ENCODE measurements around the gene FOXA3. TPM values are rescaled to one million over a fixed set of nuclear protein-coding genes. Genes with fewer than 3 reads are reported as not detected.
"Not testable (repeated sequence)": the region's sequence is repeated elsewhere in the genome, so short reads cannot be mapped to it uniquely, and the experiment has no call there.

Gene FOXA3
- total RNA-seq, 1 donor from 2014 or later, result 31.6 TPM

DNA sequence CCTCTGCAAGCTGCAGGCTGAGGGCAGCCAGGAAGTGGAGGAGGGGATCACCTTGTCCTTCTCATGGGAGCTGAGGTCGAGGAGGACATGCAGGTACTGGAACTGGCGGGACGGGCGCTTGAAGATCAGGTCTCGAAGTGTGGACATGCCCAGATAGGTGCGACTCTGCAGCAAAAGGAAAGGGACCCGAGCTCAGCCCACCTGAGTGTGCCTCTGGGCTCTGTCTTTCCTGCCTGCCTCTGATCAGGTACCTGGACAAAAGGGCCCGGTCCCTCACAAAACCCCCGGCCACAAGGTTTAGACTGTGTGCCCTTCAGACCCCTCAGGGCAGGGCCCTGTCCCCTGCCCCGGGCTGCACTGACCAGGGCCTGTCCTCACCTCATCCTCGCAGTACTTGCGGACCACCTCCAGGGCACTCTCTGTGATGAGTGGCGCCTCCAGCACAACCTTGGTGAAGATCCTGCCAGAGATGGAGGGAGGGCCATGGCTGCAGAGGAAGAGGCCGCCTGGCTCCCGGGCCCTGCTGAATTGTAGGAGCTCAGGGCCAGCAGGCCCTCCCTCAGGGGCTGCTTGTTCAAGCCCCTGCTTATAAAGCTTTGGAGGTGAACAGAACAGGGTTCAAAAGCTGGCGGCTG is 36.5 kb upstream of the FOXA3 start:
- DNase-seq (ENCODE audit: low spot score), result no peak
- no peak for ATAC-seq

DNA sequence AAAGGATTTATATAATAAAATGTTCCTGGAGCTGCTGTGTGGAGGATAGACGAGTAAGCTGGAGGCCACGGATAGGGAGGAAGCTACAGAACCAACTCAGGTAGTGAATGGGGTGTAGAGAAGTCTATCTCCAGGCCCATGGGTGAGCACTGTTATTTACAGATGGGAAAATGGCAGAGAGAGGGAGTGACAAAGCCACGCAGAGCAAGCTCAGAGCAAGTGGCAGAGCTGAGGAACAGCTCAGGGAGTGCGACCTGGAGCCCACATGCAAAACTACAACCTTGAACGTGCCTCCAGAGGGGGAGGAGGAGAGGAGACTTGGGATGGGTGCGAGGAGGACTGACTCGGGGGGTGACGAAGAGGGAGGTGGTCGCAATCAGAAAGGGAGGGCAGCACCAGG is 35.6 kb upstream of the FOXA3 start:
- DNase-seq (ENCODE audit: low spot score) (no peak), ATAC-seq (no peak)

DNA sequence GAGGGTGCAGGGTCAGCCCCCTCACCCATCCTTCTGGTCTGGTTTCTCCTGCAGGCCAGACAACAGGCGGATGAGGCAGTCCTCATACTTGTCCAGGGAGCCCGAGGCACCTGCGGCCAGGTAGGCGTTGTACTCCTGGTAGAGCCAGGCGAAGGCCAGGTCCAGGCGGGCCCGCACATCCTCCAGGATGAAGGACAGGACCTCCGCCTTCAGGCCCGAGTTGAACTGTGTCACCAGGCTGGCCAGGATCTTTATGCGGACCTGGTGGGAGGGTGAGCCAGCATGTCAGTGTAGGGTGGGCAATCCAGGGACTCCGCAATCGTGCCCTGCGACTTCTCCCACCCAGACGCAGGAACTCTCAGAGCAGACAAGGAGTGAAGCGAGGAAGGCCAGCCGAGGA is 35.2 kb upstream of the FOXA3 start:
- ATAC-seq (no peak), DNase-seq (ENCODE audit: low spot score) (no peak)

DNA sequence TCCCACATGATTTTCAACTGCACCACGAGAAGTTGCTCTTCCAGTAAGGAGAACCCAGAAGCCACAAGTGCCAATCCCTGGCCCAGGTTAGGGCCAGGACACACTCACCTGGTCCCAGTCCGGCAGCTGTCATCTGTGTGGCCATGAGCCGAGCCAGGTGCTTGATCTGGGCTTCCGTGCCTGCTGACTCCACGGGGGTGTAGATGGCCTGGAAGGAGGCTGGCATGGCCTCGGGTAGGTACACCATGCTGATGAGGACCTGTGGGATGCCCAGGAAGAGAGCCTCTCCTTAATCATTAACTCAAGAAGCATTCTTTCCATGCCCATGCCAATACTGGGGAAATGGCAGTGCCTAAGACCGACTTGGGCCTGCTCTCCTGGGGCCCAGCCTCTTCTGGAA is 29.2 kb upstream of the FOXA3 start:
- ATAC-seq, result no peak
- DNase-seq (ENCODE audit: low spot score), result no peak

DNA sequence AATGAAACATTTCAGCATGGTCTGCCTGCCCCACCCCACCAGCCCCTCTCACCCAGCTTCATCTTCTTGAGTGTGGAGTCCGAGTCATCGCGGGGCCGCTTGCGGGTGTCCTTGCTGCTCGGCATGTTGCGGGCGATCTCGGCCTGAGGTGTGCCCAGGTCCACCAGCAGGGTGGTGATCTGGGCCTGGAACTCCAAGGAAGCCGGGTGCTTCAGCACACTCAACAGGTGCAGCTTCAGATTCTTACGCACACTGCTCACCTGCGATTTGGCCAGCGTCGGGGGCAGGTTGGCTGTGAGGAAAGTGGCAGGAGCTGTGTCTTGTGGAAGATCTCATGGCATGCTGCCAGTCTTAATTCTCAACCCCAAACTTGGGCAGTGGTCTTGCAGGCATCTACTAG is 21.9 kb upstream of the FOXA3 start:
- no peak for ATAC-seq
- DNase-seq (ENCODE audit: low spot score), result no peak

DNA sequence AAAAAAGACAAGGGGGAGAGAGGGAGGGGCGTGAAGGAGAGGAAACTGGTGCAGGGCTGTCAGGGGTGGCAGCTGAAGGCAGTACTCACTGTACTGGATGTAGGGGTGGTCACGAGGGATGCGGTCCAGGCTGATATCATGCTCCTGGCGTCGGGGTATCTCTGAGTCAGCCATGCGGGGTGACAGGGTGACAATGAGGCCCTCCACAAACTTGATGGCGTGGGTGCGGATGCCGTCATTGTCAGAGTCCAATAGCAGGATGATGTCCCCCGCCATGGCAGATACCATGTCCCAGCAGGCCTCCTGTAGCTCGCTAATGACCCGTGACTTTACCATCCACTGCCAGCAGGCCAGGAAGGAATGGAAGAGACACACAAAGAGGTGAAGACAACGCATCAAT is 16.5 kb upstream of the FOXA3 start:
- ATAC-seq, result no peak
- DNase-seq (ENCODE audit: low spot score), result no peak

DNA sequence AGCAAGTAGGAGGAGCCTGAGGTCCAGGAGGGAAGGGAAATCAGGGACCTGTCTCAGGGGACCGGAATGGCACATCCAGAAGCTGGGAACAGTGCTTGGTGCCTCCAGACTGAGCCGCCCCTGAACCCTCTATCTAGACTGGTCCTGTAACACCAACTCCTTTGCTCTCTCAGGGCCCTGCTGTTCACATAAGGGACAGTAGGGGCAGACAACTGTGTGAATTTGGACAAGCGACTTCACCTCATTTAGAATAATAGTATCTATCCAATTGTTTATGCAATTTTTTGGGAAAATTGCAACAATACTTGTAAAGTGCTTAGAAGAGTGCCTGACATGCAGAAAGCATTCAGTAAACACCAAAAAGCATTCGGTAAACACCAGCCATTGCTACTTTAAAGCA is 15.2 kb upstream of the FOXA3 start:
- DNase-seq (ENCODE audit: low spot score), result no peak

DNA sequence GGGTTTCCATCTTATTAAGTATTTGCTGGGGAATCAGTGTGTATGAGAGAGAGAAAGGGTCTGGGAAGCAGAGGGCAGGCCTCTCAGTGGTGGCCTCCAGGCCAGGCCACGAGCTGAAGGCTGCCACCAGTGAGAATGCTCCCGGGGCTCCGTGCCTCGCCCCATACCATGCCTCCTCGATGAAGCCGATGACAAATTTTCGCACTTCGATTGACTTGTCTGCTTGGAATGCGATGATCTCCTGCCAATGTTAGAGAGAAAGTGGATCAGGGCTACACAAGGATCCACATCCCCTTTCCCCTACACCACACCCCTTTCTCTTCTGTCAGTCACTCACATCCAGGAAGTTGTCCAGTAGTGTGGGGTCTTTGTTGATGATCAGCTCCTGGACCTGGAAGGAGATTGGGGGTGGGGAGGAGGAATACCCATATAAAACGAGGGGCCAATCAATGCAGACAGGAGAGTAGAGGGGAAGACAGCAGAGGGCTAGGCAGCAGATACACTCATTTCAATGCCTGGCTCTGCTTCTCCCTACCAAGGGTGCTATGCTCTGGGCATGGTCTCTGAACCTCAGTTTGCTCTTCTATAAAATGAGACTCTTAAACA is 11.9 kb upstream of the FOXA3 start:
- no peak for ATAC-seq
- no peak for DNase-seq (ENCODE audit: low spot score)

More for the DNA sequence above, 15.2 kb upstream of the FOXA3 start:
- no peak for ATAC-seq

DNA sequence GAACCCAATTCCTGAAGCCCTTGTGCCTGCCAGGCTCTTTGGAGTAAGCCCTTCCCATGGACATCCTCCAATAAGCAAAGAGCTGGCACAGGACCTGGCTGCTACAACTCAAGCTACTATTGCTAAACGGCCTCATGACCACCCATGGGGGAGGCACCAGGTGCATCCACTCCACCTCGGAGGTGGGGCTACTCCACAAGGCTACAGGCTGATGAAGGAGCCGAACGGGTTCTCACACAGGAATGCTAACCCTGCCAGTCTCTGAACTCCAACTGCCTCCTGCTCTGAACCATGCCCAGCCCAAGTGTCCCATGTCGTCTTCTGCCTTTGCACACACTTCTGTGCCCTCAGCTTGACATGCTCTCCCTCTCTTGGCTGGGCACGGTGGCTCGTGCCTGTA is 11.1 kb upstream of the FOXA3 start:
- DNase-seq (ENCODE audit: low spot score) (no peak), ATAC-seq (peak; percentile 10)

DNA sequence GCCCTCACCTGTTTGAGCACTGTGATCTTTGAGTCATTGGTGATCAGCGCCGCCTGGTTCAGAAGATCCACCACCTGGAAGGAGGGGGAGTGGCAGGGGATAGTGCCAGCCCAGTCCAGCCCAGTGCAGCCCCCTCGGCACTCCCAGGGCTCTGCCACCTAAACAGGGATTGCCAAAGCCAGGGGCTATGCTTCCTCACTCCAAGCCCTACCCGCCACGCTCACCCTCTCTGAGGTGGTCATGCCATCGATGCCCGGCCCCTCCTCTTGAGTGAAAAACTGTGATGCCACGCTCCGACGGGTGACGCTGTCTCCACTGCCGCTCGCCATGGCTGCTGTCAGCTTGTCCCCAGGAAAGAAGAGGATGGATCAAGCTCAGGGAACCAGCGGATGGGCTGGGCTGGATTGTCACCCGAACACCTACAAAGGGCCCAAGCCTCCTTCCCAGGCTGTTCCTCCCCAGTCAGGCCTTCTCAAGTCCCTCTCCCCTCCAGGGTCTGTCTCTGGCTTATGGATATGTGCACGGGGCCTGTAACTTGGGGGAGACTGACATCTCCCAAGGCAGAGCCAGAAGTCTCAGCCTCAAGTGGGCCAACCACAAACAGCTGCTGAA is 9.9 kb upstream of the FOXA3 start:
- DNase-seq (ENCODE audit: low spot score) (no peak), ATAC-seq (no peak)

DNA sequence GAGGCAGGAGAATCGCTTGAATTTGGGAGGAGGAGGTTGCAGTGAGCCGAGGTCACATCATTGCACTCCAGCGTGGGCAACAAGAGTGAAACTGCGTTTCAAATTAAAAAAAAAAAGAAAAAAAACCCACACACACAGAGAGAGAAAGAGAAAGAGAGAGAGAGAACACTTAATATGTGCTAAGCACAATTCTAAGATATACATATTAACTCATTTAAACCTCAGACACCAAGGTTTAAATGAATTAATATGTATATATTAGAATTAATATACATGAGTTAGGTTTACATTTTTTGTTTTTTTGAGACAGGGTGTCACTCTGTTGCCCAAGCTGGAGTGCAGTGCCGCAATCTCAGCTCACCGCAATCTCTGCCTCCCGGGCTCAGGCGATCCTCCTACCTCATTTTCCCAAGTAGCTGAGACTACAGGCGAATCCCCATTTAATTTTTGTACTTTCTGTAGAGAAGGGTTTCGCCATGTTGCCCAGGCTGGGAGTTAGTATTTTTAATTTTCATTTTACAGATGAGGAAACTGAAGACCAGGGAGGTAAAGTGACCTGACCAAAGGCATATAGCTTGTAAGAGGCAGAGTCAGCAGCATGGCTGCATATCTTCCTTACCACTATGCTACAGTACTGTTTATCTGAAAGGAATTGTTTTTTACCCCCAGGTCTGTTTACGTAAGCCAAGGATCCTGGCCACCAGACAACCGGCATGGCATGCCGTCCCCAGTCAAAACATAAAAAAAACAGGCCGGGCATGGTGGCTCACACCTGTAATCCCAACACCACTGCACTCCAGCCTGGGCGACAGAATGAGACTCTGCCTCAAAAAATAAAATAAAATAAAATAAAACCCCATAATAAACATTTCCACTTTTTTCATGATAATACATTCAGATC is 3.5 kb upstream of the FOXA3 start:
- ATAC-seq (no peak), DNase-seq (ENCODE audit: low spot score) (no peak)

DNA sequence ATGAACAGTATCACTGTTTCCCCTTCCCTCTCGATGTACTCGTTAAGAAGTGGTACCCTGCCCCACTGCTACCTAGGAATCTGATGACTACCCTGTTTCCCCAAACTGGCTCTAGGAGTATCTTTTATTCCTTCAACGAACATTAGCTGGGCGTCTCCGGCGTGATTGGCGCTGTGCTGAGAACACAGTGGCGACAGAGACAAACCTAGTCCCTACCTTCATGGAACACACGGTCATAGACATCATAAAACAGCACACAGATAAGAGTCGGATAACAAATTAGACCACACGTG is 1.9 kb upstream of the FOXA3 start:
- DNase-seq (ENCODE audit: low spot score), result no peak

DNA sequence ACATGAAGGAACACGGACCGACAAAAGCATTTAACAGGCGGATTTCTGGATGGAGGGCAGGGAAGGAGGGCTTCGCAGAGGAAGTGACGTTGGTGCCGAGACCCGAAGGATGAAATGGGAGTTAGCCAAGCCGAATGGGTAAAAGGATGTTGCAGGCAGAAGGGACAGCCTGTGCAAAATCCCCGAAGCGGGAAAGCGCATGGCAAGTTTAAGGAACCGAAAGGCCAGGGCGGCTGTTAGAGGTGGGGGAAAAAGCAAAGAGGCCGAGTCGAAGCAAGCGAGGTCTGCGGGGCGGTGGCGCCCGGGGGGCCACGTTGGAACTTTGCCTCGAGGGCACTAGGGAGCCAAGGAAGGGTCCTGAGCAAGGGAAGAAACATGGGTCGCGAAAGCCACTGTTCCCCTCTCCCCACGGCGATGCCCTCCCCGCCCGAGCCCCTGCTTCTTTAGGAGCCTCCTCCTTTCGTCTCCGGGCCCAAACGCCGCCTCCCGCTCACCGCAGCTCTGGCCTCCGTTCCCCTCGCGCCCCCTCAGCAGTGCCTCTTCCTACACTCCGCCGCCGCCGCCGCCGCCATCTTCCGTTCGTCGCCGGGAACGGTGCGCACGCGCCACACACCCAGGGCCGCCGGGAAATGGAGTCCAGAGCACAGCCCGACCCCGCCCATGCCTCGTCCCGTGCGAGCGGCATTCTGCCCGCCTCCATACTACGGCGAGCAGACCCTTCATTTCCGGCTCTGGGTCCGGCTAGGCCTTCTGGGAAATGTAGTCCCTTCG is 1.4 kb upstream of the FOXA3 start, which contains the start of gene SYMPK:
Gene SYMPK (minus strand): TSS at position 584 of the 771 bp plus-strand sequence. CDS start 8,652 bp downstream, outside the sequence.
- ATAC-seq, result peak; percentile 85

More for the DNA sequence above, 1.9 kb upstream of the FOXA3 start:
- no peak for ATAC-seq

DNA sequence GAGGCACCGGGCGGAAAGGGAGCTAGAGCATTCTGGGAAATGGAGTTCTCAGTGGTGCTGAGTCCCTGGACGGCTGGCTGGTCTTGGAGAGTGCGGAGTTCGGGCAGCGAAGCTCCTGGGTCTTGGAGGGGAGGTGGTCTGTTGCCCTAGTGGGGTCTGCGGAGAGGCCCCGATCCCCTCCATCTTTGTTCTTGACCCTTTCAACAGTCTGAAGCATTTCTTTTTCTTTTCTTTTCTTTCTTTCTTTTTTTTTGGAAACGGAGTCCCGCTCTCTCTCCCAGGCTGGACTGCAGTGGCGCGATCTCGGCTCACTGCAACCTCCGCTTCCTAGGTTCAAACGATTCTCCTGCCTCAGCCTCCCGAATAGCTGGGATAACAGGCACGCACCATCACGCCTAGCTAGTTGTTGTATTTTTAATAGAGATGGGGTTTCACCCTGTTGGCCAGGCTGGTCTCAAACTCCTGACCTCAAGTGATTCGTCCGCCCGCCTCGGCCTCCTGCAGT is 739 bp upstream of the FOXA3 start:
- DNase-seq (ENCODE audit: low spot score) (no peak), ATAC-seq (peak; percentile 1)

More for the DNA sequence above, 1.4 kb upstream of the FOXA3 start, which contains the start of gene SYMPK:
- peak; percentile 99 for DNase-seq (ENCODE audit: low spot score)

DNA sequence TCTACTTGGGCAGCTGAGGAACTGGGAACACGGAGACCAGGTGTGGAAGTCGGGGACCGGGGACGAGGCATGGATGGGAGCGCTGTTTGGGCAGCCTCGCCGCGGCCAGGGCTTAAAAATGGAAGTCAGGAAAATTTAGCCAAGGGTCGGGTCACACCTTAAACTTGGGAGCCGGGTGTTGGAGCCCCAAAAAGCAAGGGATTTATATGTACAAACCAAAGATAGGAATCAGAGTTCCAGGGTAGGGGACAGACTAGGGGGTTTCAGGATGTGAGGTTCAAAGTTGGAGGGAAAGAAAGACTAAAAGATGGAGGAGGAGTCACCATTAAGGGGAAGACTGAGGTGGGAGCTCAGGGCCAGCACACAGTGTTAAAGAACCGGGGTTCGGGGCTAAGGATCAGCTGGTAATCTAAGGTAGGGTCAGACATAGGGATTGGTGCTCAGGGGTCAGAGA is 530 bp downstream of the FOXA3 start:
- no peak for DNase-seq (ENCODE audit: low spot score)
- ATAC-seq, result no peak

DNA sequence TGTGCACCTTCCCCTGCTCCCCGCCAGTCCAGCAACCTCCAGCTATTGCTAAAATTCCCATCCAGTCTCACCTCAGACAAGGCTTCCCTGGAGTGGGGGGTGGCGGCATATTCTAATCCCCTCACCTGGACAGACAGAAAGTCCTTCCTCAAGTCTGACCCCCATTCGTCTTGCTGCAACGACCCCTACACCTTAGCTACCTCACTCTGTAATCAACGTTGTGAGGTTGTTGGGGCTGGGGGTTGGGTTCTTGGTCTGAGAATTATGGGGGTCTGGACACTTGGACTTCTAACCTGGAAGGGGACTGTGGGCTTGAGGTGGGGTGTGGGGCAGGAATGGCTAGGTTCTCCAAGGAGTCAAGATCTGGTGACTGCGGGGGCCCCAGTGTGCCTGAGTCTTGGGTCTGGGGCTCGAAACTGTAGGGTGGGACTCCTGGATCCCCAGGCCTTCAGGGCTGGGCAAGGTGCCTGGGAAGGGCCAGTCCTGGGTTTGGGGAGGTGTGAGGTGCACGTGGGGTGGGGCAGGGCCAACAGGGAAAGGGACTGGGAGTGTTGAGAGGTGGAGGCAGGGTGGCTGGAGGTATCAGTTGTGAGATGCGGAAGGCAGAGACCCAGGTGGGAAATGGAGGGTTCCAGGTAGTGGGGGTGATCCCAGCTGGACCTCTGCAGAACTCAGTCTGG is 1.3 kb downstream of the FOXA3 start:
- DNase-seq (ENCODE audit: low spot score) (peak; percentile 72), ATAC-seq (no peak)

DNA sequence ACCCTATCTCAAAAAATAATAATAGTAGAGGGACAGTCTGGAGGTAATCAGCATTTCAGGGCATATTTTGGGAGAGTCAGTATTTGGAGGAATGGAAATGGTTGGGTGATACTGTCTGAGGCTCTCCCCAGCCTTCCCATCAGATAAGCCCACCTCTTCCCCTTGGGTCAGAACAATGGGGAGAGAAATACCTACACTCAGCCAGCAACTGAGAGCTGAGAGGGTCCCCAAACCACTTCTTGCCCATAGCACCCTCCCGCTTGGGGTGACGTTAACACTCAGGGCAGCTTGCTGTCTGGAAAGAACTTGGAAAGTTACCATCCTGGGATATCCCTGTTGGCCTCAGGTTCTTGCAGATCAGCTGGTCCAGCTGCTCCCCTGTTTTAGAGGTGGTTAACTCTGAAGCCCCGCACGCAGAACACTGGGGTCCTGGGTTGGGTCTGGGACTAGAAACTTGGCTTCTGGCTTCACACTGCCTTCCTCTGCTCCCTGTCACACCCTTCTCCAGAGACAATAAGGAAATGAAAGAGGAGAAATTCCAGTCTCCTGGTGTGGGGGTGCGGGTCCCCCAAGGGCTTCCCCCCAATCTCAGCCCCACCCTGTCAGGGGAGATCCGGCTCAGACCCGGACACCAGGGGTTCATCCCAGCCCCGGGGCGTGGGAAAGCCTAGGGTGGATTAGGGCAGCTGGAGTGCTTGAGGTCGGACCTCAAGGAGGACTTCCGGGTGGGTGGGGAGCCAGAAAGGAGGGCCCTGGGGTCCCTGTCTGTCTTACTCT is 2.5 kb downstream of the FOXA3 start:
- DNase-seq (ENCODE audit: low spot score) (no peak), ATAC-seq (no peak)

DNA sequence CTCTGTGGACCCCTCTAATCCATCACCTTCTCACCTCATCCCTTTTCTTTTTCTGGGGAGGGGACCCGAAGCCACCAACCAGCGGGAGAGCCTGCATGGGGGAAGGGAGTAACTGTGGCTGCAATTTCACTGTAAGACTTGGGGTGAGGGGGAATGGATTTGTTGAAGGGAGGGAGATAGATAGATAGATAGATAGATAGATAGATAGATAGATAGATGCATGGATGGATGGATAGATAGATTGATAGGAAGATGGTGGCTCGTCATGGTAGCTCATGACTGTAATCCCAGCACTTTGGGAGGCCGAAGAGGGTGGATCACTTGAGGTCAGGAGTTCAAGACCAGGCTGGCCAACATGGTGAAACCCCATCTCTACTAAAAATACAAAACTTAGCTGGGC is 3.1 kb downstream of the FOXA3 start:
- DNase-seq (ENCODE audit: low spot score); ATAC-seq: not testable (repeated sequence)

DNA sequence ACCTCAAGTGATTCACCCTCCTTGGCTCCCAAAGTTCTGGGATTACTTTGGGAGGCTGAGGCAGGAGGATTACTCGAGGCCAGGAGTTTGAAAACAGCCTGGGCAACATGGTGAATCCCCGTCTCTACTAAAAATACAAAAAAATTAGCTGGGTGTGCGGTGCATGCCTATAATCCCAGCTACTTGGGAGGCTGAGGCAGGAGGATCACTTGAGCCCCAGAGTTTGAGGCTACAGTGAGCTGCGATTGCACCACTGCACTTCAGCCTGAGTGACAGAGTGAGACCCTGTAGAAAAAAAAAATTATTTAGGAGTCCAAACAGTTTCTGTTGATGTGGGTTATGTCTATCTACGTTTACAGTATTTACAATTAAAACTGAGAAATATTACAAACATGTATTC is 6.7 kb downstream of the FOXA3 start:
- ATAC-seq, result no peak
- DNase-seq (ENCODE audit: low spot score), result no peak

Data from left lobe of liver (tissue), 2 donors.